ENCODE results near the gene EDA.

DNA sequence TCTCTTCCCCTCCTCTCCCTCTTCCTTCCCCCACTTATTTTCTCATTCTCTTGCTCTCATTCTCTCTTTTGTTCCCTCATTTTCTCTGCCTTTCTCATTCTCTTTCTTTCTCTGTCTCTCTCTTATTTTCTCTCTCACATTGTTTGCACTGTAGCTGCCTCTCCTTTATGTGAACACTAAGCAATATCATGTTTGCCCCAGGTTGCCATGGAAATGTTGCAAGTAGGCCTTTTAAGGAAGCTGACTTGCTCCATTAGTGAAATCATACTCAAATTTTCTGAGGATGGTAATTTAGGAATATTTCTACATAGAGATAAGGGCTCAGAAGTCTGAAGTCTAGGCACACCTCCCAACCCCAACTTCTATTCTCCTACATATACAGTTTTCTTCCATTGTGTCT is 130.1 kb downstream of the EDA start:
- TF ChIP-seq POLR2A (IDR thresholded peaks at IDR 0.05): no peak
- TF ChIP-seq, protein P1, sequence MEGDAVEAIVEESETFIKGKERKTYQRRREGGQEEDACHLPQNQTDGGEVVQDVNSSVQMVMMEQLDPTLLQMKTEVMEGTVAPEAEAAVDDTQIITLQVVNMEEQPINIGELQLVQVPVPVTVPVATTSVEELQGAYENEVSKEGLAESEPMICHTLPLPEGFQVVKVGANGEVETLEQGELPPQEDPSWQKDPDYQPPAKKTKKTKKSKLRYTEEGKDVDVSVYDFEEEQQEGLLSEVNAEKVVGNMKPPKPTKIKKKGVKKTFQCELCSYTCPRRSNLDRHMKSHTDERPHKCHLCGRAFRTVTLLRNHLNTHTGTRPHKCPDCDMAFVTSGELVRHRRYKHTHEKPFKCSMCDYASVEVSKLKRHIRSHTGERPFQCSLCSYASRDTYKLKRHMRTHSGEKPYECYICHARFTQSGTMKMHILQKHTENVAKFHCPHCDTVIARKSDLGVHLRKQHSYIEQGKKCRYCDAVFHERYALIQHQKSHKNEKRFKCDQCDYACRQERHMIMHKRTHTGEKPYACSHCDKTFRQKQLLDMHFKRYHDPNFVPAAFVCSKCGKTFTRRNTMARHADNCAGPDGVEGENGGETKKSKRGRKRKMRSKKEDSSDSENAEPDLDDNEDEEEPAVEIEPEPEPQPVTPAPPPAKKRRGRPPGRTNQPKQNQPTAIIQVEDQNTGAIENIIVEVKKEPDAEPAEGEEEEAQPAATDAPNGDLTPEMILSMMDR (IDR thresholded peaks at IDR 0.05): no peak

All from body of pancreas (tissue), 4 donors.